HG03469 (cell line): Measurements from ENCODE around the gene AMBRA1.

Experiments
- ATAC-seq: cut with Tn5 transposase; IDR thresholded peaks from one replicate; pipeline ENCODE4 v1.9.1; 2021; ENCODE audit warnings: mild to moderate bottlenecking, moderate library complexity, moderate number of reproducible peaks; ENCODE audit not compliant: unreplicated experiment

Gene AMBRA1

DNA sequence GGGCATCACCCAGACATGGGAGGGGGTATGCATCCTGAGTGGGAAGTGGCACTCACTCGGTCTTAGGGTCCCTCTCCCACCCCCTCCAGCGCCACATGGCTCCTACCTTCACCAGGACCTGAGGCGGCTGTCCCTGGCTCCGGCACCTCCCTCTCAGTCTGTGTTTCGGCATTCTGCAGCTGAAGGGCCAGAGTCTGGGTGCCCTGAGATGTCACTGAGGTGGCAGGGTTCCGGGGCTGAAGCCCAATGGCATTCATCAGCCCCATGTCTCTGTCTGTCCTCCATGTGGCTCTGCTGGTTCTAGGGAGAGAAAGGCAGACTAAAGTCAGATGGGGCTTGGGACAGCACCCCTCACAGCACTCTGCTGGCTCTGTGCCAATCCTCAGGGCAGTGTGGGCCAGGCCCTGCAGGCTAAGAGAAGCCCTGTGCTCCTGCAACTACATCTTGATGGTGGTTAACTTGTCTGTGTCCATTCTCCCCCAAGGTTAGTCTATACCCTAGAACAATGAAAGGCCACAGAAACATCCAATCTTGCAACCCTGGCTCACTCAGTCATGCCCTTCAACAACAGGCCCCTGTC, 185.3 kb downstream of the AMBRA1 start:
- ATAC-seq: no peak

GRCh38 chr11:46407635-46408034, 186.2 kb downstream of the AMBRA1 start:
- ATAC-seq: no peak

DNA sequence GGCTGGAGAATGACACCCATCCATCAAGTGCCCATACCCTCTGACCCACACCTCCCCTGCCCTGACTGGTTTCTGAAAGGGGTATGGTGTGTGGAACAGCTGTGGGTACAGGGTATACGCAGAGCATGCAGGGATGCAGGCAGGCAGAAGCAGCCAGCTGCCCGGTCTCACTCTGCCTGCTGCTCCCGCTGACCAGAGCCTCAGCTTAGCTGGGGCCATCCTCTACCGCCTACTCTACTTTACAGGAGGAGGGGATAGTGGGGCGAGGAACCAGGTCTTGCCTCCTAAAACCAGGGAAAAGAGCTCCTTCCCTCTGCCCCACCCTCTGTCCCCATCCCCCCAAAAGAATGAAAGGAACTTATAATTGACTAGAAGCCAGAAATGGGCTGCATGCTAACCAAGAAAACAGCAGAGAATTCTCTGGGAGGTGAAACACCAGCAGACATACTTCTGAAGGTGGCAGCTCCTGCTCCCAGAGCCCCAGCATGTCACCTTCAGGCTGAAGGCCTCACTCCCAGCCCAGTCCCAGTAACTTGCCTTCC, 189.3 kb downstream of the AMBRA1 start:
- ATAC-seq: no peak

DNA sequence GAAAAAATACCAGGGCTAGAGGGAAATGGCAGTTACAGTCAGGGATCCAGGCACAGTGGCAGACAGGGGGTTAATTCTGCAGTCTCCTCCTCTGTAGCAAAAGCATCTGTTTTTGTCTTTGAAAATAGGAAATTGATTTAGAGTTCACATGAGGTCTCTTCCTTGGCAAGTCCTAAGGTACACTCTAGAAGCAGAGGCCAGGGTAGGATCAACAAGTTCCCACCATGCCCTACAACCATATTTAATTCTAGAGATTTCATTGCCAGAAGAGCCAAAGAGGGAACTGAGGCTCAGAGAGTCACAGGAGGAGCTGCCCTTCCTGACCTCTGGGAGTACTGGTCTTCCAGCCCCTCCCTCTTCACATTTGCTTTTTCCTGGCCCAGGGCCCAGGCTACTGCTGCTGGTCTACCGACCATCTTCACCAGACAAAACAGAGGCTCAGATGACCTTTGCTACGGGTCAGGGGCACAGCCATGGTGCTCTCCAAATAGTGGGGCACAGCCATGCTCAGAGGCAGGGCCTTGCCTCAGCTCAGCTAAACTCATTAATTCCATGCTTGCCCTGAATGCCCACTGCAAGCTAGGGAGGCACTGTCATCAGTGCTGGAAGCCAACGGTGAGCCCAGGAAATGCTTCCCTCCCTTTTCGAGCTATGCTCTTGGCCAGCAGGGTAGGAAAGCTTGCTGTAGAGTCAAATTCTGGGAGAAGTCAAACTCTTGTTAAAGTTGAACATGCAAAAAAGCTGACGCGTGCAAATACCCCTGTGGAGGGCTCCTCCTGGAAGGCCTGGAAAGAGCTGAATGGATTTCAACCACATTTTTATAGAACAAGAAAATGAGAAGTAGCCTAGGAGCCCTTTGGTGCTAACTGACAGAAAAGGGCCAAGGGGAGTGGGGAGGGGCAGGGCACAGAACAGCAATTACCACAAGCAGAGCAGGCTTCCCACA, 190.6 kb downstream of the AMBRA1 start:
- no peak for ATAC-seq

- no peak for ATAC-seq
Observed at GRCh38 chr11:46397526-46397925, 196.3 kb downstream of the AMBRA1 start.

DNA sequence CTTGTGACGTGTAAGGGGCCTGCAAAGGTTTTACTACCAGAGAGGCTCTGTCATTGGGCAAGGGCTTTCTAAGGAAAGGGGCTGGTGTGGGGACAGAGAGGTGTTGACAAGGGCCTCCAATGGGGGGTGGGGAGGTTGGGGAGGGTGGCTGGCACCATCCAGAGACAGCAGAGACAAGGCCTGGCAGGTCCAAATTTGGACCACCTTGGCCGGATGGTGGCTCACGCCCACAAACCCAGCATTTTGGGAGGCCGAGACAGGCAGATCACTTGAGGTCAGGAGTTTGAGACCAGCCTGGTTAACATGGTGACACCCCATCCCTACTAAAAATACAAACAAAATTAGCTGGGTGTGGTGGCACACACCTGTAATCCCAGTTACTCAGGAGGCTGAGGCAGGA, 200.1 kb downstream of the AMBRA1 start:
- ATAC-seq: no peak

DNA sequence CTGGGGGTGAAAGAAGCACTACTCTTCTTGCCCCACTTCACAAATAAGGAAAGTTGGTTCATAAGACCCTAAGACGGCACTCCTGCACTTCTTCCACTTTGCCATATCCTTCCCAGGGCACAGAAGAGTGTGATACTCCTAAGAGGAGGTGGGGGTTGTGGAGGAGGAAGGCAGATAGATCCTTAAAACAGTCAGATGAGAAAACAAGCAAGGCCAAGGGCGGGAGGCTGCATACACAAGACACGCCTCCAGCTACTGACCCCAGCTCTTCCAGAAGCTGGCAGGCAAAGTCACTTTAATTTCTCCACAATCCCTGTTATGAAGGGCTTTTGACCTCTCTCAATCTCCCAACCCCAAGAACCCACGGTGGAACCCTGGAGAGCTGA, 200.6 kb downstream of the AMBRA1 start:
- ATAC-seq: no peak

GRCh38 chr11:46392421-46393230, 201.2 kb downstream of the AMBRA1 start:
- no peak for ATAC-seq

DNA sequence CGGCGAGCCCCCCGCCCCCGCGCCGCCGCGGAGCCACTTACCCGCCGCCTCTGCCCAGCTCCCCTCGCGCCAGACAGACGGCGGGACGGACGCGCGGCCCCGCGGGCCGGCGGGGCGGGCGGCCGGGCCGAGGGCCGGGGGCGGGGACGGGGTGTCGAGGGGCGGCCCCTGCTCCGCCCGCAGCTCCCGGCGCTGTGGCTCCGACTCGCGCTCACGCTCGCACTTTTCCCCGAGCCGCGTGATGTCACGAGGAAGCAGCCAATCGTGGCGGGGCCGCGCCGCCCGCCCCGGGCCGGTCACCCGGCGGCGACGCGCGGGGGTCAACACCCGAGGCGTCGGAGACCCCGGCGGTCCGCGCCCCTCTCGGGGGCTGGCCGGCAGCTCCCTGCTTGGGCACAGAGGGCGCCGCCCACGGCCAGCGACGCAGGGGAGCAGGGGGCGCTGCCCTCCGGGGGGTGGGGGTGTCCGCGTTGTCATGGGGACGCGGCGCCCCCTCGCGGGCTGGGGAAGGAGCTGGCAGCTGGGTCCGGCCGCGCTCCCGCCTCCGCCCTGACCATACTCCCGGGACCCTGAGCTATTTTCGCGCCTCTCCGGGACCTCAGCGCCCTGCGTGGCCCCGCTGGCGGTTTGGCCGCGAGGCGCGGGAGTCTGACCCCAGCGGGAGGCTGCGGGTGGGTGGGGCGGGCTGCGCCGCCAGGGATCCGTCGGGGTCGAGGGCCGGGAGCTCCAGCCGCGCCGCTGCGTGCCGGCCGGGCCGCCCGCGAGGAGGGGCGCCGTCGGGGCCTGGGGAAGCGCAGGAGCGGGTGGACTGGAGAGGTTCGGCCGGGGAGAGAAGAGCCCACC, 202.0 kb downstream of the AMBRA1 start, which contains the start of gene CHRM4:
CHRM4 (minus strand) TSS at position 199 of the 843 bp plus-strand sequence. CDS start 5,219 bp downstream, outside the sequence.
- no peak for ATAC-seq

- ATAC-seq: no peak
Observed at GRCh38 chr11:46391186-46391577, 202.6 kb downstream of the AMBRA1 start.

DNA sequence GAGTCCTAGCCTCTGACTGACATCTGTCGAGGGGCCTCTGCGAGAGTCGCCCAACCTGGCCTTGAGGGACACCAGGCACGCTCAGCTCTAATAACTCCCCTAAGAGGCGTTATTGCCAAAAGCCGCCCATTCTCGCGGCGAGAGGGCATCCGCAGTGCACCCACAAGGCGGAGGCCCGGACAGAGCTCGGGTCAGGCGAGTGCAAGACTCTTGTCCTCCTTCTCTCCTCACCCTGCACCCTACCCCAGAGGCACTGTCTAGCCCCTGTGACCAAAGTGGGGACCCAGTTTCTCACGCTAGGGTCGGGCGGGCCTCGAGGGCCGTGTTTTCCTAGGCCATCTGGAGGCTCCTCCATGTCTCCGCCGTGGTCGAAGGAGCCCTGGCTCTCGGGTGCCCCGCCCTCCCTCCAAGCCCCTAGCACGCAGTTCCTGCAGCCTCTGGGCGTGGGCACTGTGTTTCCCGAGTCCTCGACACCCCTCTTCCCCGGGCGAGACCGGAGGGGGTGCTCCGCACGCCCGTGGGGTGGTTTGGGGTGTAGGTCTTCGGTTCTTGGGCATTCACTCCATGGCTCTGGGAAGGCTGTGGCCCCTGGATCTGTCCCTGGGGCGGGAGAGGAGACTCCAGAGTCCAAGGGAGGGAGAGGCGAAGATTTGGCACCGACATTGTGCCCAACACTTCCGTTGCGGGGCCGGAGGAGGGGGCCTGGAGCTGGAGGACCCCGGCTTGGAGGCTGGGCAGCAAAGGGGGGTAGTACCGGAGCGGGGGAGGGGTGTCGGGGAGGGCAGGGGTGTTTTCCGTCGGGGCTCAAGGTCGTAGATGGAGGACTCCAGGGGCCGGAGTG, 203.3 kb downstream of the AMBRA1 start:
- ATAC-seq: no peak

GRCh38 chr11:46389450-46390330, 204.1 kb downstream of the AMBRA1 start:
- no peak for ATAC-seq

DNA sequence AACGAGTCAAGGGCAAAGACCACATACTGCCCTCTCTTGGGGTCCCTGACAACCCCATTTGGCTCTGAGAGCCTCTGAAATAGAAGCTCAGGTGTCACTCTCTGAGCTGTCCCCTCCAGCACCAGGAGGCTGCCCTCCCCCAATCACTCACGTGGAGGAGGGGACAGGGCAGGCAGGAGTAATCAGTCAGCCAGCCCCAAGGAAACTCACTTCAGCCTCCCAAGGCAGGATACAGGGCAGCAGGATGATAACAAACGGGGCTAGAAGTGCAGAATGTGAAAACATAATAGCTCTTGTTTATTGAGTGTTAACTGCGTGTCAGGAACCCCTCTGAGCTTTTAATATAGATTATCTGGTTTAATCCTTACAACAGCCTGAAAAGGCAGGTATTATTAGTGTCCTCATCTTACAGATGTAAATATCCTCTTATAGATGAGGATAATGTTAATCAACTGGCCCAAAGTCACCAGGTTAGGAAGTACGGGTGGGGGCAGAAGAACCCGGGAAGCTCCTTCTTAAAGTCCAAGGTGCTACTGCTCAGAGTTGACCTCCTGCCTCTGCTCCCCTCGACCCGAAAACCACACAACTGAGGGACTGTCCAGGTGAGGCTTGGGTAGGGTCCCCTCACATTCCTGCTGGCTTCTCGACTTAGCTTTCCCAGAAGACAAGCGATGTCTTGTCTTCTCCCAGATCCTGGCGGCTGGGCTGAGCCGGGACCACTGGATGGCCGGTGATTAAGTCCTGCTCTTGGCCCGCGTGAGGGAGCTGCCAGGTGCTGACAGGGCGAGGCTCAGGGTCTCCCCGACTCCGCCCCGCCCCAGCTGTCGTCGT, 205.0 kb downstream of the AMBRA1 start:
- no peak for ATAC-seq

DNA sequence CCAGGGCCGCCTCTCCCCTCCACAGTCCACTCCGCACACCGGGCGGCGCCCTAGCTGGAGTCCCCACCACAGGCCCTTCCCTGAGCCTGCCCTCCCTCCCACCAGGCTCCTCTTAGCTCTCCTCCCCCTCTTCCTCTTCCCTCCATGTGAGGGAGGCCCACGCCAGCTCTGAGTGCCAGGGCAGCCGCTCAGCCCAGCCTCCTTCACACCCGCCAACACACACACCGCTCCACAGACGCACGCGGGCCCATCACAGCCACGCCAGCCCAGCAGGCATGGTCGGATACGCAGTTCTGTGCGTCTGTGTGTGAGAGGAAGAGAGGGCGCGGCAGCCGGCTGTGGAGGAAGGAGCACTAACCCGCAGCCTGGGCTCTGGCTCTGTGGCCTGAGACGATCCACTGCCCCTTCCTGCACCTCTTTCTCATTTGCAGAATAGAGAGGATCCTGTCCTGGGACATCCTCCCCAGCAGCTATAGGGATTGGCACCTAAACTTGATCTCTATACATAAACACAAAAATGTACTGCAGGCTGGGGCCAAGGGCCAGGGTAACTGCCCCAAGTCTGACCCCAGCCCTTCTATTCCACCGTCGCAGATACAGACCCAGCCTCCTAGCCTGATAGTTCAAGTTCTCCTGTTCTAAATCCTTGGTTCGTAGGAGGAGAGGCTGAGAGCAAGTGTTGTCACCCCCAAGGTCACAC, 205.8 kb downstream of the AMBRA1 start:
- no peak for ATAC-seq

GRCh38 chr11:46387456-46387855, 206.4 kb downstream of the AMBRA1 start:
- no peak for ATAC-seq

GRCh38 chr11:46386674-46387073, 207.1 kb downstream of the AMBRA1 start:
- no peak for ATAC-seq
